CD4-positive, alpha-beta T cell treated with Interleukin-17A for 4 hours (primary cell): ENCODE measurements around the gene TMEM107.
A peak's percentile ranks its signal among the peaks of the same experiment; 100 is the strongest.

Experiments used
- DNase-seq: peaks from one replicate; pipeline ENCODE4 v3.0.0-alpha.2; 2020; ENCODE audit warnings: mixed read lengths

TMEM107 gene

DNA sequence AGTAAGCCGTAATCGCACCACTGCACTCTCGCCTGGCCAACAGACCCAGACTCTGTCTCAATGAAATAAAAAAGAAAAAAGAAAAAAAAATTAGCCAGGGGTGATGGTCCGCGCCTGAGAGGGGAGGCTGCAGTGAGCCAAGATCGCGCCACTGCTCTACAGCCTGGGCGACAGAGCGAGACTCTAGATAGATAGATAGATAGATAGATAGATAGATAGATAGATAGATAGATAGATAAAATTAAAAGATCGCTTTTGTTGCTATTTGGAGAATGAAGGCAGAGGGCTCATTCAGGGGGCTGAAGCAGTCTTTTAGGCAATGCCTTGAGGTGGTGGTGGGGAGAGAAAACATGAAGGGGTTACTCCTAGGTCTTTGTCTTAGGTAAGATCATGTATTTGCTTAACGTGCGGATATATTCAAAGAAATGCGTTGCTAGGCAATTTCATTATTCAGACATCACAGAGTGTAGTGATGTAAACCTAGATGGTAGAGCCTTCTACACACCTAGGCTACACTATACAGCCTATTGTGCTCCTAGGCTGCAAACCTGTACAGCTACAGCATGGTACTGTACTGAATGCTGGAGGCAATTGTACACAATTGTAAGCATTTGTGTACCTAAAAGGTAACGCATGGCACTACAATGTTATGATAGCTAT, 47.9 kb downstream of the TMEM107 start:
- DNase-seq = no peak

- DNase-seq = peak; percentile 60
These were observed 49.6 kb downstream of the TMEM107 start for GRCh38 chr17:8126491-8127066.

GRCh38 chr17:8125947-8126490, 50.2 kb downstream of the TMEM107 start:
- DNase-seq = no peak

GRCh38 chr17:8125154-8125946, 50.8 kb downstream of the TMEM107 start:
- DNase-seq = peak; percentile 85

- DNase-seq = peak; percentile 43
These were observed 51.6 kb downstream of the TMEM107 start for GRCh38 chr17:8124350-8125153.

DNA sequence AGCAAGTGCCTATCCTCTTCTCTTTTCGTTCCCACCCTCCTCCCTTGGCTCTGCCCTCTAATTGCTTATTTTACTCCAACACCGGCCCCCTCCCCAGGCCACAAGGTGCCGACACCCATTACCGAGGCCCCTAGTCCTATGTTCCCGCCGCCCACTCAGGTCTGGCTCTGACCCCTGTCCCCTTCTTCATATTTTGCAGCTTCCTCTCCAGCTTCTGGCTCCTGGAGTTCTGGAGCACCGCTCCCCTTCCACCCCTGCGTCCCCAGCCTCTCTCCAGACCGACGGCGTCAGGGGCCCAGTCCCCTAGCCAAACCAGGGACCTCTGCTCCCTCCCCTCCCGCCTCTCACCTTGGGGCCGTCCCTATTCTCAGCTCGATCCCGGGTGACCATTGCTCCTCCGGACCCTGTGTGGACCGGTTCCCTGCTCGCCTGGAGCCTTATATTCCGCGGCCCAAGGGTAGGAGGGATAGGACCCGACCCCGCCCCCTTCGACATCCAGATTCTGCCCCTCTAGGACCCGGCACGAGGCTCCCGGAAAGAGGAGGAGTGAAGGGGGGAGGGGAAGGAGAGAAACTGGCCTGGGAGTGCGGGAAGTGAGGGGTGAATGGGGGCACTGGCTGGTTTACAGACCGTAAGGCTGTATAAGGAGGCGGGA, 52.4 kb downstream of the TMEM107 start, which contains the start of gene HES7:
HES7 (minus strand) TSS at position 412 of the 655 bp plus-strand sequence; CDS start at position 390, 22 bp downstream.
- no peak for DNase-seq

GRCh38 chr17:8122924-8123694, 53.1 kb downstream of the TMEM107 start:
- peak; percentile 40 for DNase-seq
